Measurements from ENCODE around the gene ADORA1.

ADORA1 gene

DNA sequence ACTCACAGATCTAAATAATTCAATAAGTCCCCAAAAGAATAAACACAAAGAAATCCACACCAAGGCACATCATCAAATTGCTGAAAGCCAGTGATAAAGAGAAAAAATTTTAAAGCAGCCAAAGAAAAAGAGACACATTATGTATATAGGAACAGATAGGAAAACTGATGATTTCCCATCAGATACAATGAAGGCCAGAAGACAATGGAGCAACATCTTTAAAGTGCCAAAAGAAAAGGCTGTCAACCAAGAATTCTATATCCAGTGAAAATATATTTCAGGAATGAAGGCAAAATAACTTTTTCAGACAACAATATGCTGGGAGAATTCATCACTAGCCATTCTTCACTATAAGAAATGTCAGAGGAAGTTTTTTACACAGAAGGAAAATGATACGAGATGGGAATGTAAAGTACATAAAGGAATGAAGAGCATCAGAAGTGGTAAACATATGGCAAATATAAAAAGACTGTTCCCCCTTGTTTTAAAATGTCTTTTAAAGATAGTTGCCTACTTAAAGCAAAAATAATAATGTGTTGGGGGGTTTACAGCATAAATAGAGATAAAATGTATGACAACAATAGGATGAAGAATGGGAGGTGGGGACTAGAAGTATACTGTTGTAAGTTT is 32.4 kb upstream of the ADORA1 start:
- Histone ChIP-seq H3K9me3 (ENCODE audit: control insufficient read depth, insufficient read depth, low read depth, low read length) (no peaks in the 10 kb centered on the region), H3K27ac (ENCODE audit: extremely low read depth, low read depth, low read length) (no peak overlapping the region), H3K36me3 (ENCODE audit: control insufficient read depth in 2 of 2, insufficient read depth in 1 of 2, low read length in 2 of 2) (no peaks in the 10 kb centered on the region), H3K4me3 (ENCODE audit: low read depth, low read length) (no peak overlapping the region), H3K4me1 (ENCODE audit: control insufficient read depth, insufficient read depth, low read length) (no peaks in the 10 kb centered on the region)
- TF ChIP-seq, protein P1, sequence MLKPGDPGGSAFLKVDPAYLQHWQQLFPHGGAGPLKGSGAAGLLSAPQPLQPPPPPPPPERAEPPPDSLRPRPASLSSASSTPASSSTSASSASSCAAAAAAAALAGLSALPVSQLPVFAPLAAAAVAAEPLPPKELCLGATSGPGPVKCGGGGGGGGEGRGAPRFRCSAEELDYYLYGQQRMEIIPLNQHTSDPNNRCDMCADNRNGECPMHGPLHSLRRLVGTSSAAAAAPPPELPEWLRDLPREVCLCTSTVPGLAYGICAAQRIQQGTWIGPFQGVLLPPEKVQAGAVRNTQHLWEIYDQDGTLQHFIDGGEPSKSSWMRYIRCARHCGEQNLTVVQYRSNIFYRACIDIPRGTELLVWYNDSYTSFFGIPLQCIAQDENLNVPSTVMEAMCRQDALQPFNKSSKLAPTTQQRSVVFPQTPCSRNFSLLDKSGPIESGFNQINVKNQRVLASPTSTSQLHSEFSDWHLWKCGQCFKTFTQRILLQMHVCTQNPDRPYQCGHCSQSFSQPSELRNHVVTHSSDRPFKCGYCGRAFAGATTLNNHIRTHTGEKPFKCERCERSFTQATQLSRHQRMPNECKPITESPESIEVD (tag by site-specific recombination; IDR thresholded peaks at IDR 0.05) = no peak
- TF ChIP-seq TRIM28 (IDR thresholded peaks at IDR 0.05; ENCODE audit: borderline replicate concordance, low read length) (peak; percentile 95; the same call in 1 of the 2 replicates), ZNF626 (tag by site-specific recombination; IDR thresholded peaks at IDR 0.05) (peak; percentile 95), ZNF624 (tag by site-specific recombination; IDR thresholded peaks at IDR 0.05) (no peak), ZNF529 (tag by site-specific recombination; IDR thresholded peaks at IDR 0.05; ENCODE audit: insufficient replicate concordance) (peak; percentile 38), ZNF549 (tag by site-specific recombination; IDR thresholded peaks at IDR 0.05) (0 out of 2 replicates have a peak, but pooled peaks have one; percentile 32), SETDB1 (IDR thresholded peaks at IDR 0.05; ENCODE audit: insufficient read length, low read length) (peak; percentile 99), ZNF510 (tag by site-specific recombination; IDR thresholded peaks at IDR 0.05; ENCODE audit: insufficient replicate concordance) (peak; percentile 28), ZNF610 (tag by site-specific recombination; IDR thresholded peaks at IDR 0.05; ENCODE audit: borderline replicate concordance) (0 out of 2 replicates have a peak, but pooled peaks have one; percentile 23)
- TF ChIP-seq, protein P2, sequence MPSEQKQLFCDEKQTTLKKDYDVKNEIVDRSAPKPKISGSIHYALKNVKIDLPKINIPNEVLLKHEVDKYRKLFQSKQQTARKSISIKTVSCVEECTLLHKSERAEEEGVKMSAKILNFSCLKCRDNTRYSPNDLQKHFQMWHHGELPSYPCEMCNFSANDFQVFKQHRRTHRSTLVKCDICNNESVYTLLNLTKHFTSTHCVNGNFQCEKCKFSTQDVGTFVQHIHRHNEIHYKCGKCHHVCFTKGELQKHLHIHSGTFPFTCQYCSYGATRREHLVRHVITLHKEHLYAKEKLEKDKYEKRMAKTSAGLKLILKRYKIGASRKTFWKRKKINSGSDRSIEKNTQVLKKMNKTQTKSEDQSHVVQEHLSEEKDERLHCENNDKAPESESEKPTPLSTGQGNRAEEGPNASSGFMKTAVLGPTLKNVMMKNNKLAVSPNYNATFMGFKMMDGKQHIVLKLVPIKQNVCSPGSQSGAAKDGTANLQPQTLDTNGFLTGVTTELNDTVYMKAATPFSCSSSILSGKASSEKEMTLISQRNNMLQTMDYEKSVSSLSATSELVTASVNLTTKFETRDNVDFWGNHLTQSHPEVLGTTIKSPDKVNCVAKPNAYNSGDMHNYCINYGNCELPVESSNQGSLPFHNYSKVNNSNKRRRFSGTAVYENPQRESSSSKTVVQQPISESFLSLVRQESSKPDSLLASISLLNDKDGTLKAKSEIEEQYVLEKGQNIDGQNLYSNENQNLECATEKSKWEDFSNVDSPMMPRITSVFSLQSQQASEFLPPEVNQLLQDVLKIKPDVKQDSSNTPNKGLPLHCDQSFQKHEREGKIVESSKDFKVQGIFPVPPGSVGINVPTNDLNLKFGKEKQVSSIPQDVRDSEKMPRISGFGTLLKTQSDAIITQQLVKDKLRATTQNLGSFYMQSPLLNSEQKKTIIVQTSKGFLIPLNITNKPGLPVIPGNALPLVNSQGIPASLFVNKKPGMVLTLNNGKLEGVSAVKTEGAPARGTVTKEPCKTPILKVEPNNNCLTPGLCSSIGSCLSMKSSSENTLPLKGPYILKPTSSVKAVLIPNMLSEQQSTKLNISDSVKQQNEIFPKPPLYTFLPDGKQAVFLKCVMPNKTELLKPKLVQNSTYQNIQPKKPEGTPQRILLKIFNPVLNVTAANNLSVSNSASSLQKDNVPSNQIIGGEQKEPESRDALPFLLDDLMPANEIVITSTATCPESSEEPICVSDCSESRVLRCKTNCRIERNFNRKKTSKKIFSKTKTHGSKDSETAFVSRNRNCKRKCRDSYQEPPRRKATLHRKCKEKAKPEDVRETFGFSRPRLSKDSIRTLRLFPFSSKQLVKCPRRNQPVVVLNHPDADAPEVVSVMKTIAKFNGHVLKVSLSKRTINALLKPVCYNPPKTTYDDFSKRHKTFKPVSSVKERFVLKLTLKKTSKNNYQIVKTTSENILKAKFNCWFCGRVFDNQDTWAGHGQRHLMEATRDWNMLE (tag by site-specific recombination; conservative IDR thresholded peaks at IDR 0.05; ENCODE audit: low read depth) = no peak; the same call in 1 of the 2 replicates
- CTCF ChIA-PET = interaction anchor here (0.6 to 2.9 kb wide), 2 partner anchors 11 to 227 kb away, joined by 3 to 10 read pairs; no protein-coding TSS in a partner anchor
- POLR2A ChIA-PET = no interaction called here

DNA sequence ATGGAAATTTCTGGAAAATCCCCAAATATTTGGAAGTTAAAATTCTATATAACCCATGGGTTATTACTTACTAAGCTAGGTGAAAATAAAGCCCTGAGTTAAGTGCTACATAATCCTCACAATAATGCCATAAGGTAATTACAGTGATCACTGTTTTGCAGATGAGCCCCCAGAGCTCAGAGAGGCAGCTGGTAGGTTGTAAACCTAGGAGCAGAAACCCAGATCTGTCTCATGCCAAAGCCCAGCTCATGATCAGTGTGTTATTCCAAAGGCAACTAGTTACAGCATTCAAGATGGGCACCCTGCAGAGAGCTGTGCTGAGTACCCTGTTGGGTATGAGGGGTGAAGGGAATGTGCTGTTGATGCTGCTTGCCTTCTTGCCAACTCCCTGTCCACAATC is 31.0 kb upstream of the ADORA1 start:
- Histone ChIP-seq H3K9me3 (ENCODE audit: control insufficient read depth, insufficient read depth, low read depth, low read length) (no peaks in the 10 kb centered on the region), H3K4me3 (ENCODE audit: low read depth, low read length) (no peak overlapping the region), H3K4me1 (ENCODE audit: control insufficient read depth, insufficient read depth, low read length) (no peaks in the 10 kb centered on the region), H3K36me3 (ENCODE audit: control insufficient read depth in 2 of 2, insufficient read depth in 1 of 2, low read length in 2 of 2) (no peaks in the 10 kb centered on the region), H3K27ac (ENCODE audit: extremely low read depth, low read depth, low read length) (no peak overlapping the region)
- ChIA-PET CTCF (interaction anchor here (1.0 to 2.9 kb wide), 3 partner anchors 12 to 171 kb away, joined by 3 to 10 read pairs (median 6); no protein-coding TSS in a partner anchor), POLR2A (no interaction called here)
- TF ChIP-seq ZIC2 (tag by site-specific recombination; IDR thresholded peaks at IDR 0.05) (peak; percentile 10; the same call in 1 of the 2 replicates), SP7 (tag by site-specific recombination; IDR thresholded peaks at IDR 0.05) (no peak), ZNF48 (tag by site-specific recombination; IDR thresholded peaks at IDR 0.05) (no peak), GFI1B (tag by site-specific recombination; IDR thresholded peaks at IDR 0.05) (no peak)

DNA sequence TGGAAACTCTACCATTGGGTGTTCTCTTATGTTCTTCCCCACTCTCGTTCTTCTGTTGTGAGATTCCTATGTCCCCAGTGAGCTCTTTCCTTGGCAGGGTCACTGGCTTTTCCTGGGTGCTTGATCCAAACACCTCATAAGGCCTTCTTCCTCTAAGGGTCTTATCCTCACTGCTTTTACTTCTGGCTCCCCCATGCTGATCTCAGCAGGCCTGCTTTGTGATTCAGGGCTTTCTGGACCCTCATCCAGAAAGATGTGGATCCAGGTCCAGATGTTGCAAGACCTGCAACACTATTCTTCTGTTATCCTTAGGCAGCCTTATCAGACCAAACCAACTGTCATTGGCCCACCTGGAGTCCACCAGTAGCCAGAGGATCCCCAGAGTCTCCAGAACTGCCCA is 30.5 kb upstream of the ADORA1 start:
- ChIA-PET POLR2A (no interaction called here), CTCF (interaction anchor here (1.0 to 2.9 kb wide), 3 partner anchors 12 to 171 kb away, joined by 3 to 10 read pairs (median 6); no protein-coding TSS in a partner anchor)
- Histone ChIP-seq H3K4me3 (ENCODE audit: low read depth, low read length) (no peak overlapping the region), H3K9me3 (ENCODE audit: control insufficient read depth, insufficient read depth, low read depth, low read length) (no peaks in the 10 kb centered on the region), H3K4me1 (ENCODE audit: control insufficient read depth, insufficient read depth, low read length) (no peaks in the 10 kb centered on the region), H3K27ac (ENCODE audit: extremely low read depth, low read depth, low read length) (no peak overlapping the region), H3K36me3 (ENCODE audit: control insufficient read depth in 2 of 2, insufficient read depth in 1 of 2, low read length in 2 of 2) (no peaks in the 10 kb centered on the region)
- TF ChIP-seq ZNF23 (tag by site-specific recombination; IDR thresholded peaks at IDR 0.05; ENCODE audit: borderline replicate concordance) (no peak), GLIS2 (tag by site-specific recombination; IDR thresholded peaks at IDR 0.05) (no peak), ZNF114 (tag by site-specific recombination; IDR thresholded peaks at IDR 0.05) (no peak), ZNF670 (tag by site-specific recombination; IDR thresholded peaks at IDR 0.05; ENCODE audit: low read depth) (no peak), SP7 (tag by site-specific recombination; IDR thresholded peaks at IDR 0.05) (no peak), ZFHX2 (tag by site-specific recombination; conservative IDR thresholded peaks at IDR 0.05) (no peak)

All from HEK293 (cell line).